Activated T-cell treated with anti-CD3 and anti-CD28 coated beads, Interleukin-2, amount 50 U/mL, for 4 hours (primary cell): ENCODE results near the gene ZBTB7A. TPM values are rescaled to one million over a fixed set of nuclear protein-coding genes. Genes with fewer than 3 reads are reported as not detected.

Source experiments
- ATAC-seq, 2 donors: fragments of 200-7000 bp; cut with Tn5 transposase; one replicate each; pipeline ENCODE4 v1.10.0; 2021
- DNase-seq: peaks from one replicate; pipeline ENCODE4 v3.0.0-alpha.2; 2020
- H3K27me3 Mint-ChIP-seq: one replicate; pipeline ENCODE4 v1.8.0; 2021; ENCODE audit warnings: low read depth, mixed read lengths
- H3K36me3 Mint-ChIP-seq: one replicate; pipeline ENCODE4 v1.8.0; 2022; ENCODE audit warnings: mixed read lengths; ENCODE audit not compliant: insufficient read depth
- H3K4me1 Mint-ChIP-seq: one replicate; pipeline ENCODE4 v1.8.0; 2021; ENCODE audit warnings: low read depth, mixed read lengths
- H3K4me3 Mint-ChIP-seq: one replicate; pipeline ENCODE4 v1.8.0; 2021; ENCODE audit warnings: mild to moderate bottlenecking, moderate library complexity, mixed read lengths
- H3K9me3 Mint-ChIP-seq: one replicate; pipeline ENCODE4 v1.8.0; 2021; ENCODE audit warnings: mixed read lengths
- total RNA-seq, 3 donors: library from RNA; stranded (reverse); gene quantifications; one replicate each; pipeline ENCODE4 v1.2.1, GENCODE V29; 2021

The ZBTB7A gene
- total RNA-seq, 3 donors from 2014 or later: 46.6 to 49.6 (median 47.4) TPM

DNA sequence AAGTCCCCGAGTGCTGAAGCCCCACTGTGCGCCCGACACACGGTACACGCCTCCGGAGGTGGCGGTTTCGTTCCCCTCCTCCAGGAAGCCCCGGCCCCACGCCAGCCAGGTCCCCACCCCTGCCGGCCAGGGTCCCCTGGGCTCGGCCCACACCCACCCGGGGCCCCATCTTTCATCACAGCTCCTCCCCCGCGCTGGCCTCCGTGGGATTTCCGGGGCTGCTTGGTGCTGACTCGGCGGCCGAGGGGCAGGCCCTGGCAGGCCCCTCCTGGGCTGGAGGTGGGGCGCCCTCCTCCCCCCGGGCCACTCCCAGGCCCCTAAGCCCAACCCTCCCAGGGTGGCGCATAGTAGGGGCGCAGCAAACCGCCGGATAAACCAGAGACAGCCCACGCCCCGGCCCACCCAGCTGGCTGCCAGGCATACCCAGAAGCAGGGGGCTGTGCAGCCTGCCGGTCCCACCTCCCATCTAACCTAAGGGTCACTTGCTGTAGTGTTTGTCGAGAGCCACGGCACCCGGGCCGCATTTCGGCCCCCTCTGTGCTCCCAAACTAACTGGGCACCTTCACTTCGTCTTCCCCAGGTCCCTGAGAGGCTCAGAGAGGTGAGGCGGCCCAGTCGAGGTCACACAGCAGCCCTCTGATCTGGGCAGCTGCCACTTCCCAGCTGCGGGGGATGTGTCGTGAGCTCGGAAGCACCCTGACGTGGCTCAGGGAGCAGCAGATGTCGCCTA is 6.6 kb downstream of the ZBTB7A start:
- Mint-ChIP-seq H3K9me3 (no peaks in the 10 kb centered on the region), H3K27me3 (no peaks in the 10 kb centered on the region), H3K4me3 (peak overlapping the region; percentile 67), H3K36me3 (peaks cover 6% of the 10 kb centered on the region), H3K4me1 (peaks cover 43% of the 10 kb centered on the region)
- ATAC-seq (peak; percentile 41 to 45), DNase-seq (peak; percentile 54)

DNA sequence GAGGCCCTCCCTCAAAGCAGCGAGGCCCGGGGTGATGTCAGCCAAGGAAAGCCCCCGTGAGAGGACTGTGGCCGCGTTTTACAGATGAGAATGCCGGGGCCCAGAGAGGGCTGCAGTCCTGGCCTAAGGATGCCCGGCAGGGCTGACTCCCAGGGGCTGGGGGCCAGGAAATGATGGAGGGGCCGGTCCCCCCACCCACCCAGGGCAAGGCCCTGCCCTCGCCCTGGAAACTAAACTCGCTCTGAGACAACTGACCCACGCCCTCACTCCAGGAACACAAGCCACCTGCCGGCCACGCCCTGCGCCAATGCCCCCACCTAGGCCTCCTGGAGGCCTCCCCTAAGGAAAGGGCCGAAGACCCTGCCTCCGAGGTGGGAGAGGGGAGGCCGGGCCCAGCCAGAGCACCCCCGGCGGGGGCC is 7.2 kb downstream of the ZBTB7A start:
- Mint-ChIP-seq H3K9me3 (no peaks in the 10 kb centered on the region), H3K27me3 (no peaks in the 10 kb centered on the region), H3K4me1 (peaks cover 43% of the 10 kb centered on the region), H3K36me3 (peaks cover 6% of the 10 kb centered on the region), H3K4me3 (peak overlapping the region; percentile 38)
- DNase-seq (no peak), ATAC-seq (no peak)

- peaks cover 43% of the 10 kb centered on the region for H3K4me1 Mint-ChIP-seq
- ATAC-seq: no peak
- H3K9me3 Mint-ChIP-seq: no peaks in the 10 kb centered on the region
- peak overlapping the region; percentile 11 for H3K4me3 Mint-ChIP-seq
- peaks cover 6% of the 10 kb centered on the region for H3K36me3 Mint-ChIP-seq
- no peak for DNase-seq
- H3K27me3 Mint-ChIP-seq: no peaks in the 10 kb centered on the region
Measured at GRCh38 chr19:4058693-4059452, 7.8 kb downstream of the ZBTB7A start.

- peak overlapping the region; percentile 6 for H3K4me3 Mint-ChIP-seq
- H3K9me3 Mint-ChIP-seq: no peaks in the 10 kb centered on the region
- ATAC-seq: peak; percentile 55 to 56
- peaks cover 9% of the 10 kb centered on the region for H3K36me3 Mint-ChIP-seq
- peak; percentile 63 for DNase-seq
- H3K27me3 Mint-ChIP-seq: no peaks in the 10 kb centered on the region
- H3K4me1 Mint-ChIP-seq: peaks cover 43% of the 10 kb centered on the region
Measured at GRCh38 chr19:4057931-4058692, 8.6 kb downstream of the ZBTB7A start.

DNA sequence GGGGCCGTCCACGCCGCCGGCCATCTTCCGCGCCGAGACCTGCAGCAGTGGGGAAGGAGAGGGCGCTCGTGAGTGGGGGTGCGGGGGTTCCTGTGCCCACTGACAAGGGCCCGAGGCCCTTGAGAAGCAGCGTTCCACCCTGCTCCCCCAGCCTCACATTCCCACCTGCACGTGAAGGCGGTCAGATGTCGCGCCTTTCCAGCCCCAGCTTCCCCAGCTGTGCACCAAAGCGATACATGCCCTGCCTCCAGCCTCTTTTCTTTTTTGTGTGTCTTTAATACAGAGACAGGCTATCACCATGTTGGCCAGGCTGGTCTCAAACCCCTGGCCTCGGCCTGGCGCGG is 11.5 kb downstream of the ZBTB7A start:
- H3K36me3 Mint-ChIP-seq: peaks cover 24% of the 10 kb centered on the region
- ATAC-seq (no peak), DNase-seq (no peak)
- H3K4me3 Mint-ChIP-seq: no peak overlapping the region
- H3K9me3 Mint-ChIP-seq: no peaks in the 10 kb centered on the region
- no peaks in the 10 kb centered on the region for H3K27me3 Mint-ChIP-seq
- peaks cover 41% of the 10 kb centered on the region for H3K4me1 Mint-ChIP-seq

GRCh38 chr19:4054441-4055208 is 12.1 kb downstream of the ZBTB7A start:
- DNase-seq (no peak), ATAC-seq (no peak)
- peaks cover 41% of the 10 kb centered on the region for H3K4me1 Mint-ChIP-seq
- peaks cover 28% of the 10 kb centered on the region for H3K36me3 Mint-ChIP-seq
- H3K27me3 Mint-ChIP-seq: no peaks in the 10 kb centered on the region
- H3K9me3 Mint-ChIP-seq: no peaks in the 10 kb centered on the region
- H3K4me3 Mint-ChIP-seq: no peak overlapping the region

- ATAC-seq (no peak), DNase-seq (no peak)
- no peaks in the 10 kb centered on the region for H3K27me3 Mint-ChIP-seq
- peaks cover 38% of the 10 kb centered on the region for H3K4me1 Mint-ChIP-seq
- H3K9me3 Mint-ChIP-seq: no peaks in the 10 kb centered on the region
- no peak overlapping the region for H3K4me3 Mint-ChIP-seq
- peaks cover 29% of the 10 kb centered on the region for H3K36me3 Mint-ChIP-seq
Measured at GRCh38 chr19:4053423-4054324, 13.0 kb downstream of the ZBTB7A start.

GRCh38 chr19:4052993-4053422 is 13.7 kb downstream of the ZBTB7A start:
- H3K27me3 Mint-ChIP-seq: no peaks in the 10 kb centered on the region
- peaks cover 31% of the 10 kb centered on the region for H3K36me3 Mint-ChIP-seq
- H3K4me3 Mint-ChIP-seq: no peak overlapping the region
- ATAC-seq (no peak), DNase-seq (no peak)
- peaks cover 35% of the 10 kb centered on the region for H3K4me1 Mint-ChIP-seq
- no peaks in the 10 kb centered on the region for H3K9me3 Mint-ChIP-seq

- ATAC-seq (peak in 1 of 2 donors; percentile 20), DNase-seq (no peak)
- no peaks in the 10 kb centered on the region for H3K27me3 Mint-ChIP-seq
- H3K36me3 Mint-ChIP-seq: peaks cover 31% of the 10 kb centered on the region
- H3K4me3 Mint-ChIP-seq: no peak overlapping the region
- no peaks in the 10 kb centered on the region for H3K9me3 Mint-ChIP-seq
- peaks cover 32% of the 10 kb centered on the region for H3K4me1 Mint-ChIP-seq
Measured at GRCh38 chr19:4052114-4052992, 14.3 kb downstream of the ZBTB7A start.

- DNase-seq: no peak
- Mint-ChIP-seq H3K27me3 (no peaks in the 10 kb centered on the region), H3K9me3 (no peaks in the 10 kb centered on the region), H3K4me1 (peaks cover 31% of the 10 kb centered on the region), H3K4me3 (no peak overlapping the region), H3K36me3 (peaks cover 33% of the 10 kb centered on the region)
- ATAC-seq: peak; percentile 49 to 79
Measured at GRCh38 chr19:4051175-4052101, 15.3 kb downstream of the ZBTB7A start.

DNA sequence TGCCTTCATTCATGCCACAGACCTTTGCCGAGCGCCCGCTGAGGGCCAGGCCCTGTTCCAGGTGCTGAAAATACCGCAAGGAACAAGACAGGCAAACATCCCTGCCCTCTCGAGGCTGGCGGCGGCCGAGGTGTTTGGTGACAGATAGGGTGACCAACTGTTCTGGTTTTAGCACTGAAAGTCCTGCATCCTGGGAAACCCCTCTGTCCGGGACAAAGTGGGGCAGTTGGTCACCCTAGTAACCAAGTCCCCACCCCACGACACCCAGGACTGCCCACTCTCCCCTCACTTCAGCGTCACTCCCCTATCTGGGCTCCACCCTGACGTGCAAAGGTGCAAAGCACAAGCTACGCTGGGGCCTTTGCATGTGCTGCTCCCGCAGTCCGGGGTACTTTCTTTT is 17.3 kb downstream of the ZBTB7A start:
- H3K9me3 Mint-ChIP-seq: no peaks in the 10 kb centered on the region
- H3K27me3 Mint-ChIP-seq: no peaks in the 10 kb centered on the region
- H3K36me3 Mint-ChIP-seq: peaks cover 34% of the 10 kb centered on the region
- DNase-seq (no peak), ATAC-seq (no peak)
- H3K4me3 Mint-ChIP-seq: no peak overlapping the region
- H3K4me1 Mint-ChIP-seq: peaks cover 31% of the 10 kb centered on the region
